Measurements from ENCODE around the gene MAN1A2.

GRCh38 chr1:117416546-117417125 lies 49.4 kb downstream of the MAN1A2 start:
- TF ChIP-seq CTCF (IDR thresholded peaks at IDR 0.05) (no peak), POLR2A (IDR thresholded peaks at IDR 0.05) (no peak)

Data from uterus (tissue), 2 donors.